Right lung (tissue), 5 donors: ENCODE results near the gene SHROOM3. TPM values are rescaled to one million over a fixed set of nuclear protein-coding genes. Genes with fewer than 3 reads are reported as not detected.

Experiments
- DNase-seq, 2 donors: peaks; one replicate each; pipeline ENCODE4 v3.0.0-alpha.2; 2013
- polyA plus RNA-seq, 5 donors: library from polyadenylated mRNA; unstranded; fragments of 120-200 nt; gene quantifications; one replicate each; pipeline versions ENCODE4 v1.2.1 to v1.2.3, GENCODE V29; 2013; ENCODE audit warnings: inconsistent platforms in 1 of 5, low replicate concordance in 1 of 5; ENCODE audit not compliant: insufficient read length in 5 of 5, insufficient read depth in 1 of 5

The SHROOM3 gene
- polyA plus RNA-seq, 5 donors, result 11.7 to 21.6 (median 14.5) TPM

DNA sequence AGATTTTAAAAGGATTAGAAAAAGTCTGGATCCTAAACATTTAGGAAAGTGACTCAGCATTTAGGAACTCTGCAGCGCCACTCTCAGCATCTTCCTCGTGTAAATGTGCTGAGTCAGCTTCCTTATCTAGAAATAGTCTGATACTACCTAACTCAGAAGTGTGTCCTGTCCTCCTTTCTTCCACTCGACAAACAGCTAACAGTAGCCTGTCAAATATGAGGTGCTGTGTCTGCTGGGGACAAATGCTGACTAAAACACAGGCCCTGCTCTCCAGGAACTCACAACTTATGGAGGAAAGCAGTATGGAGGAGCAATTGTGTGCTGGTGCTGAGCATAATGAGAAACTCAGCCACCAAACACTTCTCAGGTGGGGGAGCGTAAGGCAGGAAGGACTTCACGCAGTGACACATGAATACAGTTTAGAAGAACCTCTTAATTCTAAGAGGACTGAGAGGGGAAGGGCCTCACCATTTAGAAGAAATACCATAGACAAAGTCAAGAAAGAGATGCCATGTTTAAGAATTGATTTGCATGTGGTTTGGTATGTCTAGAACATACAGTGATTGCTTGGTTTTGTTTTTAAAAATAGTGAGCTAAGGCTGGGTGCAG lies 337.6 kb downstream of the SHROOM3 start:
- DNase-seq, result no peak

DNA sequence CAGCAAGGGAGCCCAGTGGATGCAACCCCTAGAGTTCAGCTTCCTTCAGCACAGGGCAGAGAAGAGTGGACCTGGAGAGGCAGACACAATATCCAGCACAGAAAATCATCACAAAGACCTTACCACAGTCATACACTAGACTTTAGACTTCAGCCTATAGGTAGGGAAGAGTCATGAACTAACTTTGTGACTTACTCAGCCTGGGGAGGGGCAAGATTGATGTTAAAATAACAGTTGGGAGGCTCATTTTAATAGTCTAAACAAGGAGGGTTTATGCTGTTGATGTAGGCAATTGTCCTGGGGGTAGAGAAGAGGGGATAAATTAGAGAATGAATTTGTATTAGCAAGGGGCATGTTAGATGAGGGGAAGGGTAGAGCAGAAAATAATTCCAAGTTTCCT lies 338.7 kb downstream of the SHROOM3 start:
- DNase-seq, result no peak

DNA sequence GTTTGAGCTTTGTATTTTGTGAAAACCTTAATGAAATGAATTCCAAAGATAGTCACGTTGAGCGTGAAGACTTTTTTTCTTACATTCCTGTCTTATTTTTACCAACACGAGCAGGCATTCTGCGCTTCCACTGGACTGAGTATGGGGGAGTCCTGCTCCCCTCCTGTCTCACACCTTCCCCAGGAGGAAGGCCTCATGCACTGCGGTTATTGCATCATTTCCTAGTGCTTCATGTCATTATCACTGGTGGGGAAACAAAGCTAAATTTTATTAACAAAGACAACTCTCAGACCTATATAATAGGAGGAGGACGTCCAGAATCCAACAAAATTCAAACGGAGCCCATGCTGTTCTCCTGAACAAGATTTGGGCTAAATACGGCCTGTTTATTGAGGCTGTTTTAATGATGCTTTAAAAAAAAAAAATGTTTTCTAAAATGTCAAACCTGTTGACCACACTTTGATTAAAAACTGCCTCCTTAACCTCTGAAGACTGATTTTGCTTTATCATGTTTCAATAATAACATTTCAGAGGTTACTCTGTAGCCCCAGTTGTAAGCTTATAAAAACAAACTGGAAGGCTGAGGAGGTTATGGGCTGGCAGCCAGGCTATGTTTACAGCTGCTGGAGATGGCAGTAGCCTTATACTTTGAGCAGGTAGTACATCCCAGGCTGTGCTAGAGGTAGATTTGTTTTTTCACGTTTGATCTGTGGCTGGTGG lies 344.9 kb downstream of the SHROOM3 start:
- no peak for DNase-seq

DNA sequence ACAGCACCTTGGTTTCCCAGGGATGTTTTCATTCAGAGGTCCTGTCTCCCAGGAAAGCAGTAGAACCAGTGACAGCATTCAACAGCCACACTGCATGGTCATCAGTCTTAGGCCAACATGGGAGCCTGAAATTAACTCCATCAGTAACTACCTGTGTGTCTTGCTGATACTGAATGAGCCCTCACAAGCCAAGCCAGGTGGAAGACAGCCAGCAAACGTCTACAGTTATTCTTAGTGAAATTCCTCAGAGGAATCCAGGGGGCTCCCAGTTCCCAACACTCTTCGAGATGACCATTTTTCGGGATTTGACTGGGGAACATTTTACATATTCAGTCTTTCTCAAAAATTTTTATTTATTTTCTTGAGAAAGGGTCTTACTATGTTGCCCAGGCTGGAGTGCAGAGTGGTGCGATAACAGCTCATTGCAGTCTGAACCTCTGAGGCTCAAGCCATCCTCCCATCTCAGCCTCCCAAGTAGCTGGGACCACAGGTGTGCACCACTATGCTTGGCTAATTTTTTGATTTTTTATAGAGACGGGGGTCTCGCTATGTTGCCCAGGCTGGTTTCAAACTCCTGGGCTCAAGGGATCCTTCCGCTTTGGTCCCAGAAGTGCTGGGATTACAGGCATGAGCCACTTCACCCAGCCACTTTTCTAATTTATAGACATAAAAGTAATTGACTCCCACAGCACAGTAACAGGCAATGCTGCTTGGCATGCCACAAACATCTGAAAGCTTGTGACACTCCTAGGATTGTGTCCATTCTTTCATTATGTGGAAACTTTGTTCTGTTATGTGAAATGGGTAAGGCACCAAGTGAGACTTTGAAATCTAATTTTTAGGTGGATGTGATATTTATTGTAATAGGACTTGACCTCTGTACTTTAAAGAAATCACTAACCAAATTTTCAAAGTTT lies 346.0 kb downstream of the SHROOM3 start:
- DNase-seq, result no peak

DNA sequence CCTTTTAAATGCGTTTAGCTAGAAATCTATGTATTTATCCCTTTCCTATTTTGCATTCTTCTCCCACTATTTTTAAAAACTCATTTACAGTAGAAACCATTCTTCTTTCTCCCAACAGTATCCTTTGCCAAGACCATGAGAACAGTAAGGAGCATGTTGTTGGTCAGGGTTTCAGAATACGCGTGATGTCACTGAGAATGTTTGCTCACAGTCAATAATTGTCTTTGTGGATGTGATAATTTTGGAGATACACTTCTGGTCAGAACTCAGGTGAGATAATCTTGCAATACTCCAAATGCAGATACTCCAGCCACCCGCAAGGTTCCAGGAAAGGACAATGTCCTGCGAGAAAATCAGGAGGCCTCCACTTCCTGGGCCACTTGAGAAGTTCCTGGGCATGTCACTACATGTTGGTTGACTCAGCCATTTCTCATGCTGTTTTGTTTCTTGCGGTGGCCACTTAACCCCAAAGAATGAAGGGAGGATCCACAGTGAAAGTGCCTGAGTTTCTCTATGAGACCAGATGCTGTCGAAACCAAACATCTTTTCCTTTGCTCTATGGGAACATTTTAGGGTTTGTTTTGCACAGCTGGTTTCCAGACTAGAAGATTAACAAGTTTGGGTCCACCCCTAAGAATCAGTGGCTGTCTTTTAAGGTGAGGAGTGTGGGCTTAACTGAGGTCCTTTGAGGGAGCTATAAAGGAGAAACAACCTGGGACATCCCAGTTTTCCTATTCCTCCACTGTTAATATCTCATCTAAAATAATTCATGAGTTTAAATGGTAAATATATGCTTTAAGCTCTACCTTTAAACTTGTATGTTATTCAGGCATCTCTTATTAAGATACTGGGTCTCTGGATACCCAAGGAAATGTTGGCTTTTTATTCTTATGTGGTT lies 346.9 kb downstream of the SHROOM3 start:
- DNase-seq, result no peak

DNA sequence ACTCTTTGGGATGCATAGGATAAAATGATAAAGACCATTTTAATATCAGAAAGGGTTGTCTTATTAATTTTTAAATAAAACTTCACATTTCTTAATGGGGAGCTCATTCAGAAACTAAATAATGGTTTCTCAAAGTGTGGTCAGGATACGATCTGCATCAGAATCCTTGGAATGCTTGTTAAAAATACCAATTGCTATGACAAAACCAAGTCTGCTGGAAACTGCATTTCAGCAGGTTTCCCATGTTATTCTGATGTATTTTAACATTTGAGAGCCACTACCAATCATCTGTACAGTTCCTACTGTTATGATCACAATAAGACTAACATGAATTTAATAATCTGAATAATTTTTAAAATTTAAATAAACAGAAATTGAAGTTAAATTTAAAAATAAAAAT lies 347.8 kb downstream of the SHROOM3 start:
- no peak for DNase-seq

DNA sequence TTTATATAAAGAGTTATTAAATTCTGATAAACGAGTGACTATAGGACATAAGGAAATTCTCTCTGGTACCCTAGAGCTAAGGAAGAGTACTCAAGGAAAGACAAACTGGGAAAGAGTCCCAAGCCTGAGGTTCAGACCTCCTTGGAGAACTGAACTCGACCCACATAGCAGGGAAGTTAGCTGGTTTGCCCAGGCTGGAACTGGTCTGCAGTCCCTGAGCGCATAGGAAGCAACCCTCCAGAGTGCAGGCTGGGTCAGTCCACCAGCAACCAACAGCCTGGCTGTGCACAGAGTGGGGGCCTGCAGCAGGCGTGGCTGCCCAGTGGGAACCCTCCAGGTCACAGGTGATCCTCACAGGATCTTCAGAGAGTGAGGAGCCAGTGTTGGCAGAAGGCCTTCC lies 348.8 kb downstream of the SHROOM3 start:
- no peak for DNase-seq

DNA sequence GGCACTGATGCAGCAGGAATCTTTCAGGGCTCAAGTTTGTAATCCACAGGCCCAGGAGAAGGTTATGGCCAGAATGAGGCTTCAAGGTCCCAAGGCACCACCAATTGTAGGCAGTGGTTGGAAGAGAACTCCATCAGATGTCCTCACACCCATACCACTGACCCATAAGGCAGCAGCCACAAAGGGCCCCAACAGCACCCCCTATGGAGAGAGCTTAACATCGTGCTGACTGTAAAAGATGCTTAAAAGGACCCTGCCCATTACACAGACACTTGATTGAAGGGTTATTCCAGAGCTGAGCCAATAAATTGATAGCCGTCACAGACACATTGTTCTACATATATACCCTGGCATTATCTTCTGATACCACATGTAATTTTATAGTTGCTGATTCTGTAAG lies 349.2 kb downstream of the SHROOM3 start:
- DNase-seq, result no peak

DNA sequence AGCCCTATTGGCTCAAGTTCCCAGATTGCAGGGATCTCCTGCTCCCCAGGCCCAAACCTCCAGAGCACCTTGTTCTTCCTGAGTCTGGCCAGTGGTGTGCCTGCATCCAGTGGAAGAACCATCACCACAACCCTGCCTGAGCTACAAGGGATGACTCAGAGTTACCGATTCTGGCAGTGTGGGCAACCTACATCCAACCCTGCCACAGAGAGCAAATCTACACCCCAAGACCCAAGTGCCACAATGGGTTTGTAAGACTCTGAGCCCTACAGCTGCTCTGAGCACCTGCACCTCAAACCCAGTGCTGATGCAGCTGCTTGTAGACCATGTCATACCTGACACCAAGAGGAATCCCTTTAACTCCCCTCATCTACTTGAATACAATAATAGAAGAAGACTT lies 352.9 kb downstream of the SHROOM3 start:
- no peak for DNase-seq

DNA sequence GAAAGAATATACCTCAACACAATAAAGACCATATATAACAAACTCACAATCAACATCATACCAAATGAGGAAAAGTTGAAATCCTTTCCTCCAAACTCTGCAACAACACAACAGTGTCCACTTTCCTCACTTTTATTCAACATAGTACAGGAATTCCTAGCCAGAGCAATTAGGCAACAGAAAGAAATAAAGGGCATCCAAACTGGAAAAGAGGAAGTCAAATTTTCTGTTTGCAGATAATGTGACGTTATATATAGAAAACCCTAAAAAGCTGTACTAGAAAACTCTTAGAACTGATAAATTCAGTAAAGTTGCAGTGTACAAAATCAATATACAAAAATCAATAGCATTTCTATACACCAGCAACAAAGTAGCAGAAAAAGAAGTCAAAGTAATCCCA lies 355.3 kb downstream of the SHROOM3 start:
- no peak for DNase-seq

DNA sequence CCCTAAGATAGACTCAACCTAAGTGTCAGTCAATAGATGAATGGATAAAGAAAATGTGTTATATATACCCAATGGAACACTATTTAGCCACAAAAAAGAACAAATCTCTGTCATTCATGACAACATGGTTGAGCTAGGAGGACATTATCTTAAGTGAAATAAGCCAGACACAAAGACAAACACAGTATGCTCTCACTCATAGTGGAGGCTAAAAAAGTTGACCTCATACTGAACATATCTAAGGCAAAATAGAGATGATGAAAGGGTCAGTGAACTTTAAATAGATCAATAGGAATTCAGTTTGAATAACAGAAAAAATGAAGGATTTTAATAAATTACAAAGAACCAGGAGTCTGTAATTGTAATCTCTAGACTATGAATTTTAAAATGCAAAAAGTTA lies 356.4 kb downstream of the SHROOM3 start:
- no peak for DNase-seq

DNA sequence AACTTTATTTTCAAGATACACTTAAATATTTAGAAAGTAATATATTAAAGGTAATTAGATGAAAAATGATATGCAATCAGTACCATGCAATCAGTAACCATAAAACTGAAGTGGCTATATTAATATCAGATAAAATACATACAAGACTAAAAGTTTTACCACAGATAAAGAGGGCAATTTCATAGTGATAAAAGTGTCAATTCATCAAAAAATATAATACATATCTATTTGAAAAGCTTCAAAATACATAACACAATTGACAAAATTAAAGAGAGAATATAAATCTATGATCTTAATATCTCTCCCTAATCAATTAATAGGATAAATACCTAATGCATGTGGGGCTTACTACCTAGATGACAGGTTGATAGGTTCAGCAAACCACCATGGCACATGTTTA lies 357.4 kb downstream of the SHROOM3 start:
- no peak for DNase-seq

DNA sequence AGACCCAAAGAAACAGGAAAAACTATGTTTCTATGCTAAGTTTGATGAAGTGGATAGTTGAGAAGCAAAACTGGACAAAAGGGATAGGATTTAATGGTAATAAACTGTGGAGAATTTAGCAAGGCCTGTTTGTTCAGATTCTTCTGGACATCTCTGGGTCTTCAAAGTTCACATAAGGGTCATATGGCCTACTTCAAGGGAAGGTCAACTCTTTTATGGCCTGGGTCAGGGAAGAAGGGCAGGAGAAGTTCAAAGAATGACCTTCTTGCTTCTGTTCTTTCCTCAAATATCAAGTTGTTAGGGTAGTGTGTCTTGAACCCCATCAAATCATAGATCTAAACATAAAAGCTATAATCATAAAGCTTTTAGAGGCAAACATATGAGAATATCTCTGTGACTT lies 360.2 kb downstream of the SHROOM3 start:
- DNase-seq, result no peak

DNA sequence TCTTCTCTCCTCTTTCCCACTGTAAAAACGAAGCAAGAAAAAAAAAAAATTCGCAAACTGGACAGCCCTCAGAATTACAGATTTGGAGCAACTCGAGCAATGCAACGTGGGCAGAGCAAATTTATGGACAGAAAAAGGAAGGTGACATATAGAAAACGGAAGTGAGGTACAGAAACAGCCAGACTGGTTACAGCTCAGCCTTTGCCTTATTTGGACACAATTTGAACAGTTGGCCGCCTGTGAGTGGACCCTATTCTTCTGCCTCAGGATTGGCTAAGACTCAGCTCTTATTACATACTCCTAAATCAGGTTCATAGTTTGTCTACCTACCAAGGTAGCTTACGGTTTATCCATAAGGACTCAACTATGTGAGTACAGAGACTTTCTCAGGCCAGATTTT lies 364.1 kb downstream of the SHROOM3 start:
- DNase-seq, result no peak

DNA sequence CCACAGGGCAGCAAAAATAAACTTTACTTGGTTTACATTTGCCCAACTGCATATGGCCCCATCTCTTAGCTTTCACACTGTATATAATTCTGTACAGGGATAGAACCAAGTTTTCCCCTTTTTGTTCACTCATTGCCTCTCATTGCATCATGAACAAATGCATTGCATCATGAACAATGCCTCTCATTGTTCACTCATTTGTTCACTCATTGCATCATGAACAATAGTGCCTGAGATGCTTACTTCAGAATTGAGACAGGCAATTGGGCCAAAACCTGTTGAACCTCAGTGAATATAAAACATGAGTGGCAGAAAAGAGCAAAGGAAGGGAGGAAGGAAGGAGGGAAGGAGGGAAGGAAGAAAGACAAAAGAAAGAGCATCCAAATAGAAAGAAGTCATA lies 364.7 kb downstream of the SHROOM3 start:
- DNase-seq, result no peak

DNA sequence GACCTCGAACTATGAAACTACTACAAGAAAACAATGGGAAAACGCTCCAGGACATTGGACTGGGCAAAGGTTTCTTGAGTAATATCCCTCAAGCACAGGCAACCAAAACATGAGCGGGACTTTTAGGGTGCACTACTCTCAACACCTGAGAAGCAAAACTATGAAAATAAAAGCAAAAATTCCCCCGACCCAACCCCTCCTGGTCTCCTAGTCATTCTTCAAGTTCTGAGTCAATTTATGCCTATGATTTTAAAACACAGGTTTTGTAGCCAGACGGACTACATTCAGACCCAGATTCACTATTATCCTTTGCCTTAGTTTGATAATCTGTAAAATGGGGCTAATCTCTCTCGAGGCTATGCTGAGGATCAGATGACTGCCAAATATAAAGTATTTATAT lies 365.9 kb downstream of the SHROOM3 start:
- DNase-seq, result no peak

DNA sequence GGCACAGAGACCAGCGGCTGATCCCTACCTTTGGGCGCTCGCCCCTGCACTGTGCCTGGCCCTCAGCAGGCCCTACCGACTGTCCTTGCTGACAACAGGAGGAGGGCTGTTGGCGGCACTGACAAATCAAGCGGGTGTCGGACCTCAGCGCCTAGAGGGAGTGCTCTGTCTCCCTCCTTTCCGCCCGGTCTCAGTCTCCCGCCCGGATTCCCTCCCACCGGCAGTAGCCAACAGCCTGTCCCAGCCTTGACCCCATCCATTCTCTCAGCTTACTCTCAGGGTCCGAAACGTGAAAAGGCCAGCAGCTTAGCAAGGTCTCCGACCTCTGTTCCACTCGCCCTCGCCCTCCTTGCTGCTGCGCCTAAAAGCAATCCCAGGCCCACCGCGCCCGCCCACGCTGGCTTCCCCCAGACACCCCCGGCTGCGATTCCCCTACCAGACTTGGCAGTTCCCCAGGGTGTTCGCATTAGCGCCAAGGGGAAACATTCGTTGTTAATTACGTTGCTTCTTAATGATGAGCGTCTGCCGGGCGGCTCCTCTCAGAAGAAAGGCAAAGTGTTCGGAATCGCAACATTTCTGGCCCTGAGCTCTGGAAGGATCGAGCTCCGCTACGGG lies 366.7 kb downstream of the SHROOM3 start:
- DNase-seq, result peak; percentile 19 to 52

DNA sequence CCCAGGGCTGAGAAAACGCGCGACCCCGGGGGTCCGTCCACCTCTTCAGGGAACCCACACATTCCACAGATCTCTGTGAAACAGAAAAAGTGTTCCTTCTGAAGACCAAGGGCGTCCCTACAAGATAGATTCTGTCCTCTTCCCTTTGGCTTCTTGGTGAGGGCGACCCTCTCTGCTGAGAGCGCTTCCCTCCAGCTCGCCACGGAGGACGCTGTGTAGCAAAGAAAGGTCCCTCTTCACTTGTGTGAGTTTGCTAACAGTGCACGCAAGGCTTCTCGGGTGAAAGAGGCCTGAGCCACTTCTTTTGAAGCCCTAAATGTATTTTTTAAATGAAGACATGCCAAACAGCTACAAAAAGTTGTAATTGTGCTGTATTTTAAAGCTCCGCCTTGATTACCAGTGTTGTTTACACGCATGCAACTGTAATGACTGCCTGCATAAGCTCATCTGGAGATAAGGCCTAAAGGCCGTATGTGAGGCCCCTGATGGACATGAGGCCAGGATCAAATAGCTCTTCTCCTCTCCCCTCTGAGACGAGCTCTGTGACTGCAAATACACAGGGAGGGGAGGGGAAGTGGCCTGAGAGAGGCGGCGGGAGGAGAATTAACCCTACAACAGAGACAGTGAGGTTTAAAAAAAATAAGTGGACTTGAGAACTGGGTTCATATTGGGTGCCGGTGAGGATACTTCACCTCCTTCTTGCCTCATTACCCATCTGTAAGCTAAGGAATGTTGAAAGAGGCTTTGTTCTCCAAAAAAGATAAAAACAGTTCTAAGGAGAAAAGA lies 367.4 kb downstream of the SHROOM3 start:
- peak; percentile 55 to 65 for DNase-seq

DNA sequence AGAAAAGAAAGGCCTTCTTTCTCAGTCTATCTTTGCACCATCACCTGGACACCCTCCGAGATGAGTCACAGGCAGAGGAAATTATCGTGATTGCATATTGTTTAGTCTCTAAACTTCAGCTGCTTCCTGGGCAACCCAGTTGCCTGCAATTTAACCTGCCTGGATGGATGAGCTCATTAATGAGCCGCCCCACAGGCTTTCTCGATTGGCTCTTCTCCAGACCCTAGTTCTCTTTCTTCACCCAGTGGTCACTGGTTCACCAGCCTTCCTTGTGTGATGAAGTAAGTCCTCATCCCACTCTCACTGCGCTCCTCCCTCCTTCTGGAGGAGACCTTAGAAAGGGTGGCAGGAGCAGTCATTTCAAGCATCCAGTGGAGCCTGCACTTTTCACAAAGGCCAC lies 368.5 kb downstream of the SHROOM3 start:
- no peak for DNase-seq

DNA sequence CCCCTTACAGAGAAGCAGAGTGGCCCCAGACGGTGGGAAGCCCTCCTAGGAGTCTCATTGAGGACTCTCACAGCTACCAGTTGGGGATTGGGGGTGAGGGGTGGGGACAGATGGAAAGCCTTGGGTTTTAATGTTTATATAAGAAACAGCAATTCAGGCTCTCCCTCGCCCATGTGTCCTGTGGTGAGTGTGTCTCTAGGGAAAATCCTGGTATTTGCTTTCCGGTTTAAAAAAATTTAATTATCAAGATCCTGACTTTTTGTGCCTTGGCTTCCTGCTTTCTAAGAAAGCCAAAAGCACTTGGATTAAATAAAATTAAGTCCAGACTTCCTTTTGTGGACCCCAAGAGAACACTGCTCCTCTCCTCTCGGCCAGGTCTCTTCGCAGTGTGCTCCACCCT lies 369.1 kb downstream of the SHROOM3 start:
- no peak for DNase-seq
